HEK293T (cell line): ENCODE results near the gene AKT1.

Experiments used
- ARNT ChIP-seq: fragments of 450-650 bp; IDR thresholded peaks from 2 replicates; pipeline ENCODE4 v1.6.1; 2017; ENCODE audit warnings: mild to moderate bottlenecking
- BHLHE40 ChIP-seq: fragments of 450-650 bp; IDR thresholded peaks from 2 replicates; pipeline ENCODE4 v1.6.1; 2016; ENCODE audit warnings: mild to moderate bottlenecking, moderate library complexity, borderline replicate concordance
- ELF4 ChIP-seq: fragments of 450-650 bp; IDR thresholded peaks from 2 replicates; pipeline ENCODE4 v1.6.1; 2017; ENCODE audit warnings: antibody characterized with exemption
- FOXA1 ChIP-seq: fragments of 450-650 bp; IDR thresholded peaks from 2 replicates; pipeline ENCODE4 v1.6.1; 2016; ENCODE audit warnings: mild to moderate bottlenecking
- FOXK2 ChIP-seq: fragments of 450-650 bp; IDR thresholded peaks from 2 replicates; pipeline ENCODE4 v1.6.1; 2016; ENCODE audit warnings: mild to moderate bottlenecking
- FOXM1 ChIP-seq: fragments of 450-650 bp; IDR thresholded peaks from 2 replicates; pipeline ENCODE4 v1.6.1; 2017; ENCODE audit warnings: mild to moderate bottlenecking, borderline replicate concordance
- HDGF ChIP-seq: fragments of 450-650 bp; IDR thresholded peaks from 2 replicates; pipeline ENCODE4 v1.6.1; 2017; ENCODE audit warnings: antibody characterized with exemption, borderline replicate concordance
- L3MBTL2 ChIP-seq: fragments of 450-650 bp; conservative IDR thresholded peaks from 2 replicates; pipeline ENCODE4 v1.6.1; 2016; ENCODE audit warnings: mild to moderate bottlenecking
- NFRKB ChIP-seq: fragments of 450-650 bp; IDR thresholded peaks from 2 replicates; pipeline ENCODE4 v1.6.1; 2016; ENCODE audit warnings: mild to moderate bottlenecking, moderate library complexity
- SP1 ChIP-seq: fragments of 450-650 bp; IDR thresholded peaks from 2 replicates; pipeline ENCODE4 v1.6.1; 2017
- SUZ12 ChIP-seq: fragments of 450-650 bp; IDR thresholded peaks from 2 replicates; pipeline ENCODE4 v1.6.1; 2016; ENCODE audit warnings: mild to moderate bottlenecking
- TARDBP ChIP-seq: fragments of 450-650 bp; IDR thresholded peaks from 2 replicates; pipeline ENCODE4 v1.6.1; 2016
- ZNF384 ChIP-seq: fragments of 450-650 bp; IDR thresholded peaks from 2 replicates; pipeline ENCODE4 v1.6.1; 2016
- TF ChIP-seq, protein P1 (sequence below): fragments of 450-650 bp; IDR thresholded peaks from 2 replicates; pipeline ENCODE4 v1.6.1; 2016

DNA sequence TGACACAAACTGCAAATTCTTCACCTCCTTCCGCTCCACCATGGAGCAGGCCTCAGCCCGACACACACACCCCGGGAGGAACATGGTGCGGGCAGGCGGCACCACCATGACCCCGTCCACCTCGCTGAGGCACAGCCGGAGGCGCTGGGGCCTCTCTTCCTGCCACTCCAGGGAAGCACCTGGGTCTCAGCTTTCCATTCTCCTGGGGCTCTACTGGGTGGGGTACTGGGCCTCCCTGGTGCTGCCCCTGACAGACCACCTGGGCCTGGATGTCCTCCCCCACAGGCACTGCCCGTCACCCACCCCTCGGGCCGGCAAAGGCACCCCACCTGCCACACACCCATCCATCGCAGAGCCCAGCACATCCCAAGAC is 9.9 kb downstream of the AKT1 start:
- TF ChIP-seq HDGF, result no peak
- no peak for TF ChIP-seq SP1
- TF ChIP-seq ELF4, result no peak
- TF ChIP-seq BHLHE40, result no peak
- no peak for TF ChIP-seq ZNF384
- no peak for TF ChIP-seq NFRKB
- TF ChIP-seq, protein P1, sequence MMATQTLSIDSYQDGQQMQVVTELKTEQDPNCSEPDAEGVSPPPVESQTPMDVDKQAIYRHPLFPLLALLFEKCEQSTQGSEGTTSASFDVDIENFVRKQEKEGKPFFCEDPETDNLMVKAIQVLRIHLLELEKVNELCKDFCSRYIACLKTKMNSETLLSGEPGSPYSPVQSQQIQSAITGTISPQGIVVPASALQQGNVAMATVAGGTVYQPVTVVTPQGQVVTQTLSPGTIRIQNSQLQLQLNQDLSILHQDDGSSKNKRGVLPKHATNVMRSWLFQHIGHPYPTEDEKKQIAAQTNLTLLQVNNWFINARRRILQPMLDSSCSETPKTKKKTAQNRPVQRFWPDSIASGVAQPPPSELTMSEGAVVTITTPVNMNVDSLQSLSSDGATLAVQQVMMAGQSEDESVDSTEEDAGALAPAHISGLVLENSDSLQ, result no peak
- no peak for TF ChIP-seq FOXK2
- TF ChIP-seq SUZ12, result no peak
- no peak for TF ChIP-seq FOXA1
- TF ChIP-seq TARDBP, result no peak
- TF ChIP-seq ARNT, result no peak
- no peak for TF ChIP-seq L3MBTL2
- TF ChIP-seq FOXM1, result no peak
